Karpas-422 (cell line): Measurements from ENCODE around the gene PSMD10. TPM values are rescaled to one million over a fixed set of nuclear protein-coding genes. Genes with fewer than 3 reads are reported as not detected.

Source experiments
- DNase-seq: peaks from one replicate; pipeline ENCODE4 v3.0.0-alpha.2; 2015
- H2AFZ ChIP-seq: fragments of 200-600 bp; sonication (generic); 2 replicates; pipeline ENCODE4 v1.6.1; 2014; ENCODE audit warnings: antibody characterized with exemption, low read length, mixed read lengths
- H3K27ac ChIP-seq: fragments of 200-600 bp; sonication (generic); 2 replicates; pipeline ENCODE4 v1.5.1; 2014; ENCODE audit warnings: mild to moderate bottlenecking, low read length, moderate library complexity
- H3K27me3 ChIP-seq: fragments of 200-600 bp; sonication (generic); 2 replicates; pipeline ENCODE4 v1.6.1; 2014; ENCODE audit warnings: low read length, mixed read lengths
- H3K36me3 ChIP-seq: fragments of 200-600 bp; sonication (generic); 2 replicates; pipeline ENCODE4 v1.6.1; 2014; ENCODE audit warnings: low read length, mixed read lengths; ENCODE audit not compliant: insufficient read depth
- H3K4me1 ChIP-seq: fragments of 200-600 bp; sonication (generic); 2 replicates; pipeline ENCODE4 v1.6.1; 2014; ENCODE audit warnings: mild to moderate bottlenecking, low read length, mixed read lengths
- H3K4me2 ChIP-seq: fragments of 200-600 bp; sonication (generic); 2 replicates; pipeline ENCODE4 v1.6.1; 2014; ENCODE audit warnings: low read length, low read depth, mild to moderate bottlenecking; ENCODE audit not compliant: poor library complexity, severe bottlenecking
- H3K4me3 ChIP-seq: fragments of 200-600 bp; sonication (generic); 2 replicates; pipeline ENCODE4 v1.5.1; 2014; ENCODE audit warnings: mild to moderate bottlenecking, antibody characterized with exemption, low read length, mixed read lengths
- H3K79me2 ChIP-seq: fragments of 200-600 bp; sonication (generic); 2 replicates; pipeline ENCODE4 v1.6.1; 2014; ENCODE audit warnings: mild to moderate bottlenecking, low read length, mixed read lengths
- H3K9ac ChIP-seq: fragments of 200-600 bp; sonication (generic); 2 replicates; pipeline ENCODE4 v1.6.0; 2014; ENCODE audit warnings: low read length
- H3K9me2 ChIP-seq: fragments of 200-600 bp; sonication (generic), shearing (Covaris generic); replicated peaks from 2 replicates; pipeline ENCODE4 v1.6.0; 2014; ENCODE audit warnings: mild to moderate bottlenecking, low read length, moderate library complexity; ENCODE audit not compliant: insufficient read depth
- H3K9me3 ChIP-seq: fragments of 300-700, 200-600 bp; sonication (generic); 2 replicates; pipeline ENCODE4 v1.6.1; 2014; ENCODE audit warnings: low read length, mixed read lengths
- H4K20me1 ChIP-seq: fragments of 200-600 bp; sonication (generic); 2 replicates; pipeline ENCODE4 v1.6.1; 2014; ENCODE audit warnings: mild to moderate bottlenecking, antibody characterized with exemption, low read length, low read depth; ENCODE audit not compliant: insufficient read depth
- total RNA-seq: library from RNA; depleted of rRNA; stranded (reverse); fragments of >200 nt; shearing (Covaris generic); gene quantifications from 2 replicates; pipeline ENCODE4 v1.2.3, GENCODE V29; 2014; ENCODE audit warnings: low replicate concordance

PSMD10 gene
- total RNA-seq, 1 experiment from 2014 or later: 60.8 TPM

DNA sequence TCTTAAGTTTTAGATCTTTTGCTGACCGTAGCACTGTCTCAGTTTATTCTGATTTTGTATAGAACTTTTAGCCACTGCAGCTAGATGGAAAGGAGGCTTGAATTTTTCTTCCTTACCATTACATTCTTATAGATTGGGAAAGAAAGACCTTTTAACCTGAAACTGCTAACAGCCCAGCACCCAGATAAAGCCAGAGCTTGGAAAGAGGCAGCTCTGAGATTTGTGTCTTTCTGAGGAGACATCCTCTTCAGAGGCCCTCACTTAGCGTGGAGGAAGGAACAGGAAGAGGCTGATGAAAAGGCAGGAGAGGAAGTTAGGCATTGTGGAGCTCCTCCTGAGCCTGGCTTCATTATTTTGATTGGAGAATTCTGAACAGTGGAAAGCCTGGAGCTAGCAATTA lies 35.3 kb upstream of the PSMD10 start:
- Histone ChIP-seq H3K36me3 (no peaks in the 10 kb centered on the region), H3K9ac (no peak overlapping the region), H3K4me1 (no peaks in the 10 kb centered on the region), H3K27ac (no peak overlapping the region), H3K79me2 (no peaks in the 10 kb centered on the region), H3K27me3 (no peaks in the 10 kb centered on the region), H2AFZ (no peak overlapping the region), H3K4me2 (no peak overlapping the region), H3K9me2 (0 out of 2 replicates have a peak, but pooled peaks cover 2% of the 10 kb centered on the region), H4K20me1 (no peaks in the 10 kb centered on the region), H3K4me3 (no peak overlapping the region), H3K9me3 (no peaks in the 10 kb centered on the region)
- DNase-seq: no peak

DNA sequence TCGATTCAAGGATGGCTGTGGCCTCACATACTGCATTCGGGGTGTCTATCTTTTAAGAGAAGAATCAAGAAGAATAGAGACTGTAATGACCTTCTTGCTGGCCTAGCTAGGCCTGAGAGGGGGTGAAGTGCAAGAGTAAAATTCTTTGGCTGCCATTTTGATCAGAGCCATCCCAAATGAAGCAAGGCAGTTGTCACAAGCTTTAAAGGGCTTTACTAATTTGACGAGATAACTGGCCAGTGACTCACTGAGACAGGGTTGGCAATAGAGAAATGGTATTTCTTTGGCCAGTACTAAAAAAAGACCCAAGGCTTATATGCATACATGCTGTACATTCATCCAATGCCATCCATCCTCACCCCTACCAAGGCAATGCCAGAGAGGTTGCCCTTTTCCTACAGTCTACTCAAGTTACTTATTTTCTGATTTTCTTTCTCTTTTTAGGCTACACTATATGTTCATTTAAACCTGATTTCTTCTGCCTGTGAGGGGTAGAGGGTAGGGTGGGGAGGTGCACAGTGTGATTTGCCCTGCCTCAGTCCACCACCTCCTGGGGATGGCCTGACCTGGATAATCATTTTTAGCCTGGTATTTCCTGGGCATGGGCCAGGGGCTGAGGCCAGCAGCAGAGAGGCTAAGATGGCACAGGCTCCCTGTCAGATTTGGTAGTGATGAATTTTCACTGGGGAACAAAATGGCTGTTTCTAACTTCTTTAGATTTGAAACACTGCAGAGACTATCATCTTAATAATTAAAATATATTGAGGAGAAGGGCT lies 32.4 kb upstream of the PSMD10 start:
- H3K4me3 ChIP-seq: no peak overlapping the region
- DNase-seq: no peak
- H3K9ac ChIP-seq: no peak overlapping the region
- no peak overlapping the region for H3K4me2 ChIP-seq
- H4K20me1 ChIP-seq: no peaks in the 10 kb centered on the region
- H3K9me2 ChIP-seq: no peaks in the 10 kb centered on the region
- H2AFZ ChIP-seq: no peak overlapping the region
- H3K27ac ChIP-seq: no peak overlapping the region
- H3K9me3 ChIP-seq: no peaks in the 10 kb centered on the region
- no peaks in the 10 kb centered on the region for H3K79me2 ChIP-seq
- H3K4me1 ChIP-seq: peaks cover 11% of the 10 kb centered on the region
- no peaks in the 10 kb centered on the region for H3K27me3 ChIP-seq
- no peaks in the 10 kb centered on the region for H3K36me3 ChIP-seq

DNA sequence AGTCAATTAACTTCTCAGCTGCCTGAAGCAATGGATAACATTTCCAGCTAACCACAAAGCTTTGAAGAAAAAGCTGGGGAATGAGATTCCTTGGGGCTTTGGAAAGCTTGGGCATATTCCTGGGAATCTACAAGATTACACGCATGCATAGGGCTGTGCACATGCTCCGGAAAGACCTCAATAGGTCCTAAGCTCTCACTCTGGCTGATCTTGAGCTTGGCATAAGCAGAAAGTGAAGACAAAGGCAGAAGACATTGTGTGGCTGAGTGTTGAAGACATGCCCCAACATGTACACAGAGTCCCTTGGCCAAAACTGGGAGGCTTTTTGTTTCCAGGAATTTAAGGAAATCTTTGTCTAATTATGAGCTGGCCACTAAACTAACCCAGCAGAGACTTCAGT lies 31.4 kb upstream of the PSMD10 start:
- DNase-seq: no peak
- H2AFZ ChIP-seq: no peak overlapping the region
- H3K9me3 ChIP-seq: no peaks in the 10 kb centered on the region
- no peak overlapping the region for H3K4me2 ChIP-seq
- H3K9me2 ChIP-seq: no peaks in the 10 kb centered on the region
- H3K4me1 ChIP-seq: peaks cover 11% of the 10 kb centered on the region
- H3K9ac ChIP-seq: no peak overlapping the region
- no peaks in the 10 kb centered on the region for H3K27me3 ChIP-seq
- H3K4me3 ChIP-seq: no peak overlapping the region
- H4K20me1 ChIP-seq: 0 out of 2 replicates have a peak, but pooled peaks cover 3% of the 10 kb centered on the region
- no peaks in the 10 kb centered on the region for H3K36me3 ChIP-seq
- no peaks in the 10 kb centered on the region for H3K79me2 ChIP-seq
- H3K27ac ChIP-seq: no peak overlapping the region

DNA sequence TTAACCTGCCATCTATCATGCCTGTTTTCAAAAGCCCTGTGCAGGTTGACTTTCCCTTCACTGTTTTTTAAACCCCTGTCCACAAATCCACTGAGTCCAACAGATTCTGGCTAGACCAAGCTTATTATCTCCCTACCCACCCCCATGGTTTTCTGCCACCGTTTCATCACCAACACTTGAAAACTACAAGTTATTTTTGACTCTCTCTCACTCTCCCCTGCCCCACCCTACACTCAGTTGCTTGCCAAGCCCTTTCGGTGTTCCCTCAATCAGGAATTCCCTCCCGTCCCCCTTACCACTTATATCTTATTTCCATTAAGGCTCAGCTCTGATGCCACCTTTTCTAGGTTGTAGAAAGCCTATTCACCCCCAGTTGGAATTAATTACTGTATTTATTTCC lies 29.9 kb upstream of the PSMD10 start:
- Histone ChIP-seq H3K9ac (no peak overlapping the region), H3K4me1 (peaks cover 11% of the 10 kb centered on the region), H3K9me3 (no peaks in the 10 kb centered on the region), H3K4me3 (no peak overlapping the region), H3K27ac (no peak overlapping the region), H3K79me2 (no peaks in the 10 kb centered on the region), H4K20me1 (0 out of 2 replicates have a peak, but pooled peaks cover 3% of the 10 kb centered on the region), H3K36me3 (no peaks in the 10 kb centered on the region), H3K27me3 (no peaks in the 10 kb centered on the region), H3K4me2 (no peak overlapping the region), H3K9me2 (no peaks in the 10 kb centered on the region), H2AFZ (no peak overlapping the region)
- DNase-seq: no peak

DNA sequence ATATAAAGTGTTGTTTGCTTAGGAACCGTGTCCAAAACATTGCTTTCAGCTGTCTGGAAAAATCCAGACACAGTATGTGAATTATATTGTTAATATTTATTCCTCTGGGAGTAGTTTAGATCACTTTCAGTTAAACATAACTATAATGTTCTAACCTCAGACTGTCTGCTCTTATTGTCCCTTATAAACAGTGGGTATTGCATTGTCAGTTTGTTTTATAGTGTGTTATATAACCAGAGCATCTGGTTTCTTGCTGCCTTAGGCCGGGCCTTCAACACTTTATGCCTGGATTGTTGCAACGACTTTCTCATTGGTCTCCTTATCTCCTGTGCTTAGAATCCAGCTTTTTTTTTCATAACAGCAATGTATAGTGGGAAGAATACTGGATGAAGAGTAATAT lies 26.6 kb upstream of the PSMD10 start:
- Histone ChIP-seq H3K4me1 (peaks cover 11% of the 10 kb centered on the region), H3K9me3 (no peaks in the 10 kb centered on the region), H3K9me2 (no peaks in the 10 kb centered on the region), H3K36me3 (no peaks in the 10 kb centered on the region), H3K9ac (no peak overlapping the region), H3K79me2 (no peaks in the 10 kb centered on the region), H3K27me3 (no peaks in the 10 kb centered on the region), H4K20me1 (0 out of 2 replicates have a peak, but pooled peaks cover 3% of the 10 kb centered on the region), H3K27ac (no peak overlapping the region), H3K4me2 (no peak overlapping the region), H2AFZ (no peak overlapping the region), H3K4me3 (no peak overlapping the region)
- DNase-seq: no peak

DNA sequence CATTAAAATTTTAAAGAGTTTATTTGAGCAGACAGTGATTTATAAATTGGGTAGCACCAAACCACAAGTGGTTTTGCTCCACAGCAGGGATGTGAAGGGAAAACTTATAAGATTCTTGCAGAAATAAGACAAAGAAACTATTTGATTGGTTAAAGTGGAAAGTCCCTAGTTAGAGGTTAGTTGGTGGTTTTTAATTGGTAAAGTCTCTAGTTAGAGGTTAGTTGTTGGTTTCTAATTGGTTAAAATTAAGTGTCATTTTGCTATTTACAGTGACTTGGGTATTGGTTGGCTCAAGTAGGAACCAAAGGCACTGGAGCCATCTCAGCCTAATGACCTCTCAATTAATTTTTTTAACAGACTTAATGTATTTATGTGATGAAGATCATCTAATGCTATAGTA lies 23.2 kb upstream of the PSMD10 start:
- no peak overlapping the region for H3K4me2 ChIP-seq
- no peak overlapping the region for H2AFZ ChIP-seq
- H3K9me2 ChIP-seq: no peaks in the 10 kb centered on the region
- DNase-seq: no peak
- H3K4me1 ChIP-seq: no peaks in the 10 kb centered on the region
- no peak overlapping the region for H3K9ac ChIP-seq
- no peaks in the 10 kb centered on the region for H3K79me2 ChIP-seq
- no peaks in the 10 kb centered on the region for H3K9me3 ChIP-seq
- H3K36me3 ChIP-seq: no peaks in the 10 kb centered on the region
- H3K27ac ChIP-seq: no peak overlapping the region
- H3K4me3 ChIP-seq: no peak overlapping the region
- no peaks in the 10 kb centered on the region for H3K27me3 ChIP-seq
- H4K20me1 ChIP-seq: 0 out of 2 replicates have a peak, but pooled peaks cover 3% of the 10 kb centered on the region

DNA sequence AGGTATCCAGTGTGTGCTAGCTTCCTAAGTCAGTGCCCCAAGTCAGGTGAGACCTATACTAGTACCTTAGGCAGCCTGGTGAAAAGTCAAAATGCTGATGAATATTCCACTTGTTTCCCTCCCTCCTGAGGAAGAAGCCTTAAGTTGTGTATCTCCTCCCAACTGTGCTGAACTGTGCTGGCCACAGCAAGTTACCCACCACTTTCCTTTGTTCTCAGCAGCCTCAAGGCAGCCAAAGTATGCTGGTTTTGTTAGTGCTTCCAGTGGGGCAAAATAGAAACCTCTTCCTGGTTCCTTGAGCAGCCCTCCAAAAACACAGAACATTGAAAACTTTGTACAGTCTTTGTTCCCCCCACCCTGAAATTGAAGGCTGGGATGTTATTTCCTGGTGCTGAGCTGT lies 14.1 kb upstream of the PSMD10 start:
- H4K20me1 ChIP-seq: no peaks in the 10 kb centered on the region
- H3K27ac ChIP-seq: no peak overlapping the region
- no peaks in the 10 kb centered on the region for H3K9me2 ChIP-seq
- no peak overlapping the region for H3K4me2 ChIP-seq
- no peak overlapping the region for H3K4me3 ChIP-seq
- H3K9me3 ChIP-seq: no peaks in the 10 kb centered on the region
- H3K79me2 ChIP-seq: no peaks in the 10 kb centered on the region
- DNase-seq: no peak
- no peak overlapping the region for H3K9ac ChIP-seq
- H3K4me1 ChIP-seq: peaks cover 5% of the 10 kb centered on the region; the same call in 1 of the 2 replicates
- H2AFZ ChIP-seq: no peak overlapping the region
- no peaks in the 10 kb centered on the region for H3K36me3 ChIP-seq
- no peaks in the 10 kb centered on the region for H3K27me3 ChIP-seq

DNA sequence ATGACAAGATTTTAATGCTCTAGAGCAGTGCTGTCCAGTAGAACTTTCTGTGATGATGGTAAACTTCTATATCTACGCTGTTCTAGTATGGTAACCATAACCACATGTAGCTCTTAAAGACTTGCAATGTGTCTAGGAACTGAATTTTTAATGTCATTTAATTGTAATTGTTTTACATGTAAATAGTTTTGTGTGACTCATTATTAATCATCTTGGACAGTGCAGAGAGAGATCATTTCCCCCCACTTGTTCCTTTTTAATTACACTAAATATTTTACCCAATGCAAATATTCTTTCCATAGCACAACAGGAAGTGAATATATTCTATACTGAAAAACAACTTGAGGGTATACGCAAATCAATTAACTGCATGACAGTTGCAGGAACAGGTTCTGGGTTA lies 6.0 kb upstream of the PSMD10 start:
- Histone ChIP-seq H2AFZ (no peak overlapping the region), H3K4me2 (no peak overlapping the region), H3K79me2 (no peaks in the 10 kb centered on the region), H3K9me2 (no peaks in the 10 kb centered on the region), H3K9ac (no peak overlapping the region), H3K4me3 (no peak overlapping the region), H4K20me1 (no peaks in the 10 kb centered on the region), H3K36me3 (no peaks in the 10 kb centered on the region), H3K27me3 (no peaks in the 10 kb centered on the region), H3K4me1 (peaks cover 3% of the 10 kb centered on the region), H3K27ac (no peak overlapping the region), H3K9me3 (no peaks in the 10 kb centered on the region)
- DNase-seq: no peak
